ENCODE measurements around the gene EPO. TPM values are rescaled to one million over a fixed set of nuclear protein-coding genes. Genes with fewer than 3 reads are reported as not detected.

The EPO gene
- total and polyA plus RNA-seq, 4 donors = 0.10 TPM; not detected in 3

DNA sequence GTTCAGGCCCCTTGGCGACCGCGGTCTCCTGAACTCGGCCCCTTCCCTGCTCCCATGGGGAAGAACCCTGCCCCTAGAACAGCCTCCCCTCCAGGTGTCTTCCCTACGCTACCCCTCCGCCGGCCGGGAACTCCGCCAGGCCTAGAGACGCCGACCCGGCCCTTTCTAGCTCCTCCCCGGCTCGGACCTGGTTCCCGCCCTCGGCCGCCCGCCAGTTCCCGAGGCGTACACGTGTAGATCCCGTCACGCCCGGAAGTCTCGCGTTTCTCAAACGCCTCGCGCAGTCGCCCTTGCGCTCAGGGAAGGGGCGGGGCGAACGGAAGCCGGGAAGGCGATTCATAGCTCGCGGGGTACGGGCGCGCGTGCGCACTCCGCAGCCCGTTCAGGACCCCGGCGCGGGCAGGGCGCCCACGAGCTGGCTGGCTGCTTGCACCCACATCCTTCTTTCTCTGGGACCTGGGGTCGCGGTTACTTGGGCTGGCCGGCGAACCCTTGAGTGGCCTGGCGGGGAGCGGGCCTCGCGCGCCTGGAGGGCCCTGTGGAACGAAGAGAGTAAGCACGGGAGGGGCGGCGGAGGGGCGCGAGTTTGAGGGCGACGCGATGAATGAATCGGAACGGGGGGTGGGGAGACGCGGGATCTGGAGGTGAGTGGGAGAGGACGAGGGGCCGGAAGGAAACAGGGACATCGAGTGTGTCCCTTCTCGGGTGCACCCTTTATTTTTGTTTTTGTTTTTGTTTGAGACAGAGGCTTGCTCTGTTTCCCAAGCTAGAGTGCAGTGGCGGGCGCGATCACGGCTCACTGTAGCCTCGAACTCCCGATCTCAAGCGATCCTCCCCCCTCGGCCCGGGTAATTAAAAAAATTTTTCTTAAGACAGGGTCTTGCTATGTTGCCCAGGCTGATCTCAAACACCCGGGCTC, 14.3 kb upstream of the EPO start, which contains the start of gene POP7:
TSS of gene POP7 (plus strand) at position 369 of the 919 bp plus-strand sequence. CDS start 710 bp downstream, outside the sequence.
- peak; percentile 99 for DNase-seq
- WGBS, 2 donors = 0 to 1% methylated on average over 86 of the region's 86 CpGs
- TF ChIP-seq, protein P1, sequence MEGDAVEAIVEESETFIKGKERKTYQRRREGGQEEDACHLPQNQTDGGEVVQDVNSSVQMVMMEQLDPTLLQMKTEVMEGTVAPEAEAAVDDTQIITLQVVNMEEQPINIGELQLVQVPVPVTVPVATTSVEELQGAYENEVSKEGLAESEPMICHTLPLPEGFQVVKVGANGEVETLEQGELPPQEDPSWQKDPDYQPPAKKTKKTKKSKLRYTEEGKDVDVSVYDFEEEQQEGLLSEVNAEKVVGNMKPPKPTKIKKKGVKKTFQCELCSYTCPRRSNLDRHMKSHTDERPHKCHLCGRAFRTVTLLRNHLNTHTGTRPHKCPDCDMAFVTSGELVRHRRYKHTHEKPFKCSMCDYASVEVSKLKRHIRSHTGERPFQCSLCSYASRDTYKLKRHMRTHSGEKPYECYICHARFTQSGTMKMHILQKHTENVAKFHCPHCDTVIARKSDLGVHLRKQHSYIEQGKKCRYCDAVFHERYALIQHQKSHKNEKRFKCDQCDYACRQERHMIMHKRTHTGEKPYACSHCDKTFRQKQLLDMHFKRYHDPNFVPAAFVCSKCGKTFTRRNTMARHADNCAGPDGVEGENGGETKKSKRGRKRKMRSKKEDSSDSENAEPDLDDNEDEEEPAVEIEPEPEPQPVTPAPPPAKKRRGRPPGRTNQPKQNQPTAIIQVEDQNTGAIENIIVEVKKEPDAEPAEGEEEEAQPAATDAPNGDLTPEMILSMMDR (IDR thresholded peaks at IDR 0.05; ENCODE audit: control extremely low read depth, extremely low read depth) = no peak

DNA sequence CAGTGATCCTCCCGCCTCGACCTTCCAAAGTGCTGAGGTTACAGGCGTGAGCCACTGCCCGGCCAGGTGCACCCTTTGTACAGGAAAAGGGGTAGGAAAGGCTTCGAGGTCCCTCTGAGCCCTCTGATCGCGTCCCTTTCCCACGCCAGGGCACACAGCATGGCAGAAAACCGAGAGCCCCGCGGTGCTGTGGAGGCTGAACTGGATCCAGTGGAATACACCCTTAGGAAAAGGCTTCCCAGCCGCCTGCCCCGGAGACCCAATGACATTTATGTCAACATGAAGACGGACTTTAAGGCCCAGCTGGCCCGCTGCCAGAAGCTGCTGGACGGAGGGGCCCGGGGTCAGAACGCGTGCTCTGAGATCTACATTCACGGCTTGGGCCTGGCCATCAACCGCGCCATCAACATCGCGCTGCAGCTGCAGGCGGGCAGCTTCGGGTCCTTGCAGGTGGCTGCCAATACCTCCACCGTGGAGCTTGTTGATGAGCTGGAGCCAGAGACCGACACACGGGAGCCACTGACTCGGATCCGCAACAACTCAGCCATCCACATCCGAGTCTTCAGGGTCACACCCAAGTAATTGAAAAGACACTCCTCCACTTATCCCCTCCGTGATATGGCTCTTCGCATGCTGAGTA, 13.5 kb upstream of the EPO start:
- no peak for ATAC-seq (ENCODE audit: insufficient read depth, low FRiP score)
- peaks cover 0 to 5% (median 3%) of the 10 kb centered on the region in 4 donors for H3K36me3 ChIP-seq (ENCODE audit: control insufficient read depth in 4 of 4, insufficient read depth in 4 of 4, low read length in 4 of 4)
- DNase-seq = no peak
- H3K4me1 ChIP-seq (ENCODE audit: control insufficient read depth in 5 of 5, insufficient read depth in 5 of 5, low read length in 5 of 5) = peaks cover 6 to 16% (median 6%) of the 10 kb centered on the region in 5 donors
- no peaks in the 10 kb centered on the region for H3K9me3 ChIP-seq (ENCODE audit: control insufficient read depth in 4 of 4, insufficient read depth in 3 of 4, low read length in 3 of 4)
- peak overlapping the region; percentile 26 to 56 for H3K9ac ChIP-seq (ENCODE audit: insufficient read depth in 1 of 2, low read length in 2 of 2)
- peak overlapping the region; percentile 4 to 64 for H3K27ac ChIP-seq (ENCODE audit: low read depth in 1 of 2, low read length in 1 of 2)
- TF ChIP-seq, protein P1 (IDR thresholded peaks at IDR 0.05; ENCODE audit: control extremely low read depth, extremely low read depth) = no peak
- H3K27me3 ChIP-seq (ENCODE audit: control insufficient read depth in 3 of 3, insufficient read depth in 3 of 3, low read length in 2 of 3) = no peaks in the 10 kb centered on the region
- WGBS, 2 donors = 32 to 44% methylated on average over 34 of the region's 34 CpGs
- peak overlapping the region; percentile 85 for H3K4me3 ChIP-seq

More for the DNA sequence above, 14.3 kb upstream of the EPO start, which contains the start of gene POP7:
- Histone ChIP-seq H3K9ac (ENCODE audit: insufficient read depth in 1 of 2, low read length in 2 of 2) (peak within 1 kb of the TSS; percentile 26 to 56), H3K36me3 (ENCODE audit: control insufficient read depth in 4 of 4, insufficient read depth in 4 of 4, low read length in 4 of 4) (peaks cover 0 to 5% (median 3%) of the 10 kb centered on the region in 4 donors), H3K27ac (ENCODE audit: low read depth in 1 of 2, low read length in 1 of 2) (peak within 1 kb of the TSS; percentile 93 to 98), H3K27me3 (ENCODE audit: control insufficient read depth in 3 of 3, insufficient read depth in 3 of 3, low read length in 2 of 3) (no peaks in the 10 kb centered on the region), H3K9me3 (ENCODE audit: control insufficient read depth in 4 of 4, insufficient read depth in 3 of 4, low read length in 3 of 4) (no peaks in the 10 kb centered on the region), H3K4me1 (ENCODE audit: control insufficient read depth in 5 of 5, insufficient read depth in 5 of 5, low read length in 5 of 5) (peaks cover 6 to 16% (median 6%) of the 10 kb centered on the region in 5 donors), H3K4me3 (peak within 1 kb of the TSS; percentile 85)
- peak; percentile 98 for ATAC-seq (ENCODE audit: insufficient read depth, low FRiP score)

DNA sequence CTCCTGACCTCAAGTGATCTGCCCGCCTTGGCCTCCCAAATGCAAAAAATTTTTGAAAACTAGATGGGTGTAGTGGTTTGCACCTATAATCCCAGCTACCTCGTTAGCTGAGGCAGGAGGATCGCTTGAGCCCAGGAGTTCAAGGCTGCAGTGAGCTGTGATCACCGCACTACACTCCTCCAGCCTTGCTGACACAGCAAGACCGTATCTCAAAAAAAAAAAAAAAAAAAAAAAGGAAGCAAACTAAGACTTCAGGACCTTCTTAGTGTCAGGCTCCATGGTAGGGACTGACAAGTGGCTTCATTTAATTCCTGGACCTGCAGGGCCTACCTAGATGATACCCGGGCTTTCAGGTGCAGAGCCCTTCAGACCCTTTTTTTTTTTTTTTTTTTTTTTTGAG, 11.9 kb upstream of the EPO start:
- whole genome bisulfite sequencing, 2 donors = 89 to 91% methylated on average over 6 of the region's 6 CpGs
- no peak for ATAC-seq (ENCODE audit: insufficient read depth, low FRiP score)
- Histone ChIP-seq H3K27ac (ENCODE audit: low read depth in 1 of 2, low read length in 1 of 2) (no peak overlapping the region), H3K27me3 (ENCODE audit: control insufficient read depth in 3 of 3, insufficient read depth in 3 of 3, low read length in 2 of 3) (no peaks in the 10 kb centered on the region), H3K9me3 (ENCODE audit: control insufficient read depth in 4 of 4, insufficient read depth in 3 of 4, low read length in 3 of 4) (no peaks in the 10 kb centered on the region), H3K36me3 (ENCODE audit: control insufficient read depth in 4 of 4, insufficient read depth in 4 of 4, low read length in 4 of 4) (peaks cover 0 to 5% (median 3%) of the 10 kb centered on the region in 4 donors), H3K4me3 (no peak overlapping the region), H3K9ac (ENCODE audit: insufficient read depth in 1 of 2, low read length in 2 of 2) (no peak overlapping the region), H3K4me1 (ENCODE audit: control insufficient read depth in 5 of 5, insufficient read depth in 5 of 5, low read length in 5 of 5) (peaks cover 6 to 16% (median 6%) of the 10 kb centered on the region in 5 donors)
- TF ChIP-seq, protein P1 (IDR thresholded peaks at IDR 0.05; ENCODE audit: control extremely low read depth, extremely low read depth) = no peak
- no peak for DNase-seq
